ENCODE results near the gene PRADC1.
A peak's percentile ranks its signal among the peaks of the same experiment; 100 is the strongest.
"Not testable (repeated sequence)": the region's sequence is repeated elsewhere in the genome, so short reads cannot be mapped to it uniquely, and the experiment has no call there.

The PRADC1 gene

GRCh38 chr2:73233154-73233931 lies at the start of gene PRADC1:
PRADC1 (minus strand) TSS chr2:73233239; CDS start chr2:73233160, 79 bp downstream.
- peak; percentile 100 for DNase-seq

- no peak for DNase-seq
Measured at GRCh38 chr2:73281244-73281643, 48.2 kb upstream of the PRADC1 start.

- DNase-seq: no peak
Measured at GRCh38 chr2:73279852-73280251, 46.8 kb upstream of the PRADC1 start.

- no peak for DNase-seq
Measured at GRCh38 chr2:73272270-73272669, 39.2 kb upstream of the PRADC1 start.

- DNase-seq: no peak
Measured at GRCh38 chr2:73269686-73270465, 36.8 kb upstream of the PRADC1 start.

- peak; percentile 85 for DNase-seq
Measured at GRCh38 chr2:73268830-73269685, 36.0 kb upstream of the PRADC1 start.

- peak; percentile 56 for DNase-seq
Measured at GRCh38 chr2:73268366-73268829, 35.4 kb upstream of the PRADC1 start.

- DNase-seq: no peak
Measured at GRCh38 chr2:73267008-73267407, 34.0 kb upstream of the PRADC1 start.

GRCh38 chr2:73266061-73266901 lies 33.2 kb upstream of the PRADC1 start:
- no peak for DNase-seq

- DNase-seq: no peak
Measured at GRCh38 chr2:73265298-73266060, 32.4 kb upstream of the PRADC1 start.

- DNase-seq: no peak
Measured at GRCh38 chr2:73264783-73265182, 31.7 kb upstream of the PRADC1 start.

- no peak for DNase-seq
Measured at GRCh38 chr2:73264332-73264606, 31.2 kb upstream of the PRADC1 start.

GRCh38 chr2:73263540-73264331 lies 30.7 kb upstream of the PRADC1 start:
- no peak for DNase-seq

- DNase-seq: not testable (repeated sequence)
Measured at GRCh38 chr2:73262691-73263429, 29.8 kb upstream of the PRADC1 start.

GRCh38 chr2:73262108-73262651 lies 29.1 kb upstream of the PRADC1 start:
- no peak for DNase-seq

- DNase-seq: no peak
Measured at GRCh38 chr2:73260338-73260984, 27.4 kb upstream of the PRADC1 start.

- no peak for DNase-seq
Measured at GRCh38 chr2:73259704-73260337, 26.8 kb upstream of the PRADC1 start.

- DNase-seq: no peak
Measured at GRCh38 chr2:73259276-73259675, 26.2 kb upstream of the PRADC1 start.

GRCh38 chr2:73258913-73259215 lies 25.8 kb upstream of the PRADC1 start:
- DNase-seq: no peak

Data from NCI-H345 (cell line).